ENCODE results near the gene LILRB5.

LILRB5 gene

DNA sequence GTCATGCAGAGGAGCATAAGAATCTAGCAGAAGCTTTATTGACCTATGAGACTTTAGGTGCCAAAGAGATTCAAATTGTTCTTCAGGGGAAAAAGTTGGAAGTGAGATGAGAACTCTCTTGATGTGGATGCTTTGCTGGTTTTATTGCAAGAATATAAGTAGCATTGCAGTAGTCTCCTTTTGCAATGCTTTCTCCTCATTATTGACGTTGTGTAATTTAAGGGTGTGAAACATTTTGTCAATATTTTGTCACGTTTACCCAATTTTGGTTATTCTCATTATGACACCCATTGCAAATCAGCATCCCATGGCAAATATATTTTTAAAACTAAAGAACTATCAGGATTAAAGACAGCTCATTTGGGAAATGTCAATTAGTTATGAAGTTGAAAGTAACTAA lies 11.9 kb upstream of the LILRB5 start:
- TF ChIP-seq CTCF (conservative IDR thresholded peaks at IDR 0.05; ENCODE audit: low read depth, low read length): no peak
- no peak for DNase-seq (ENCODE audit: low read depth)
- H3K4me3 ChIP-seq (ENCODE audit: low read depth, low read length): no peak overlapping the region

- peak; percentile 85 for TF ChIP-seq CTCF (conservative IDR thresholded peaks at IDR 0.05; ENCODE audit: low read depth, low read length)
- no peak overlapping the region for H3K4me3 ChIP-seq (ENCODE audit: low read depth, low read length)
- DNase-seq (ENCODE audit: low read depth): peak; percentile 87
Observed at GRCh38 chr19:54266133-54266532, 9.1 kb upstream of the LILRB5 start.

DNA sequence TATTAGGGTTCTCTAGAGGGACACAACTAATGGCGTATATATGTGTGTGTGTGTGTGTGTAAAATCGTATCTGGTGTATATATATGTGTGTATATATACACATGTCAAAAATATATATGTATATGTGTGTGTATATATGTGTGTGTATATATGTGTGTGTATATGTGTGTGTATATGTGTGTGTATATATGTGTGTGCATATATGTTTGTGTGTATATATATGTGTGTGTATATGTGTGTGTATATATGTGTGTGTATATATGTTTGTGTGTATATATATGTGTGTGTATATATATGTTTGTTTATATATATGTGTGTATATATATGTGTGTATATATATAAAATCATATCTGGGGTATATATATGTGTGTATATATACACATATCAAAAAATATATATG lies 5.4 kb upstream of the LILRB5 start:
- H3K4me3 ChIP-seq (ENCODE audit: low read depth, low read length): no peak overlapping the region
- TF ChIP-seq CTCF (conservative IDR thresholded peaks at IDR 0.05; ENCODE audit: low read depth, low read length): no peak
- no peak for DNase-seq (ENCODE audit: low read depth)

DNA sequence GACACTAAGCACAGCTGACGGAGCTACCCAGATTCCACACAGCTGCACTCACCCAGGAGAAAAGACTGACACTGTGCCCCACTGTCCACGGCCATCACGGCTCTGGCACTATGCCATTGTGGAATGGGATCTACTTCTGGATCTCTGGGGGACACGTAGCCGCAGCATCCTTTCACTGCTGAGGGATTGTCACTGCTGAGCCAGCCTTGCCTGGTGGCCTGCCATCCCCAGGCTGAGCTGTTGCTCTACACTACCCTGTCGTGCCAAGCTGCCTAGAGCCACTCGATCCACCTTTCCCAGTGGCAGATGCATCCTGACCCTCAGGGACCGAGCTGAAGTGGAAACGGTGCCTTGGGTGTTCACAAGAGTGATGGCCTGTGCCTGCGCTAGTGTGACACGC lies 5.0 kb upstream of the LILRB5 start:
- DNase-seq (ENCODE audit: low read depth): no peak
- no peak overlapping the region for H3K4me3 ChIP-seq (ENCODE audit: low read depth, low read length)
- TF ChIP-seq CTCF (conservative IDR thresholded peaks at IDR 0.05; ENCODE audit: low read depth, low read length): no peak

- no peak for TF ChIP-seq CTCF (conservative IDR thresholded peaks at IDR 0.05; ENCODE audit: low read depth, low read length)
- no peak for DNase-seq (ENCODE audit: low read depth)
- no peak overlapping the region for H3K4me3 ChIP-seq (ENCODE audit: low read depth, low read length)
Observed at GRCh38 chr19:54256250-54257115, 590 bp downstream of the LILRB5 start.

- DNase-seq (ENCODE audit: low read depth): no peak
- no peak overlapping the region for H3K4me3 ChIP-seq (ENCODE audit: low read depth, low read length)
- TF ChIP-seq CTCF (conservative IDR thresholded peaks at IDR 0.05; ENCODE audit: low read depth, low read length): no peak
Observed at GRCh38 chr19:54255105-54255775, 1.8 kb downstream of the LILRB5 start.
